ENCODE data around the gene ZNF106. TPM values are rescaled to one million over a fixed set of nuclear protein-coding genes. Genes with fewer than 3 reads are reported as not detected.

The ZNF106 gene
- total RNA-seq, 1 experiment from 2014 or later, result 61.4 TPM

GRCh38 chr15:42447599-42447998 lies 43.3 kb downstream of the ZNF106 start:
- no peaks in the 10 kb centered on the region for H3K4me1 Mint-ChIP-seq (ENCODE audit: insufficient read depth, unreplicated experiment)
- intact Hi-C loops (cut with micrococcal nuclease), result no loop called here
- POLR2A ChIA-PET, result no interaction called here
- DNase-seq (ENCODE audit: unreplicated experiment), result no peak
- CTCF ChIA-PET, result no interaction called here
- H3K27me3 Mint-ChIP-seq (ENCODE audit: insufficient read depth, unreplicated experiment), result no peaks in the 10 kb centered on the region
- TF ChIP-seq CTCF (IDR thresholded peaks at IDR 0.05; ENCODE audit: unreplicated experiment), result no peak
- H3K27ac Mint-ChIP-seq (ENCODE audit: low read depth, unreplicated experiment), result no peak overlapping the region
- no peaks in the 10 kb centered on the region for H3K9me3 Mint-ChIP-seq (ENCODE audit: unreplicated experiment)
- H3K4me3 Mint-ChIP-seq (ENCODE audit: unreplicated experiment), result no peak overlapping the region
- BruUV-seq (replicated peaks), result no TSS peak
- H3K36me3 Mint-ChIP-seq (ENCODE audit: insufficient read depth, unreplicated experiment), result peaks cover 74% of the 10 kb centered on the region

- Mint-ChIP-seq H3K9me3 (ENCODE audit: unreplicated experiment) (no peaks in the 10 kb centered on the region), H3K4me3 (ENCODE audit: unreplicated experiment) (no peak overlapping the region), H3K27ac (ENCODE audit: low read depth, unreplicated experiment) (no peak overlapping the region), H3K27me3 (ENCODE audit: insufficient read depth, unreplicated experiment) (no peaks in the 10 kb centered on the region), H3K4me1 (ENCODE audit: insufficient read depth, unreplicated experiment) (no peaks in the 10 kb centered on the region), H3K36me3 (ENCODE audit: insufficient read depth, unreplicated experiment) (peaks cover 74% of the 10 kb centered on the region)
- TF ChIP-seq CTCF (IDR thresholded peaks at IDR 0.05; ENCODE audit: unreplicated experiment), result no peak
- intact Hi-C loops (cut with micrococcal nuclease), result no loop called here
- no TSS peak for BruUV-seq (replicated peaks)
- DNase-seq (ENCODE audit: unreplicated experiment), result no peak
- CTCF ChIA-PET, result no interaction called here
- POLR2A ChIA-PET, result no interaction called here
Measured at GRCh38 chr15:42445551-42445950, 45.4 kb downstream of the ZNF106 start.

GRCh38 chr15:42444415-42445063 lies 46.4 kb downstream of the ZNF106 start:
- BruUV-seq (replicated peaks), result no TSS peak
- no peaks in the 10 kb centered on the region for H3K27me3 Mint-ChIP-seq (ENCODE audit: insufficient read depth, unreplicated experiment)
- intact Hi-C loops (cut with micrococcal nuclease), result no loop called here
- H3K27ac Mint-ChIP-seq (ENCODE audit: low read depth, unreplicated experiment), result no peak overlapping the region
- no peaks in the 10 kb centered on the region for H3K9me3 Mint-ChIP-seq (ENCODE audit: unreplicated experiment)
- DNase-seq (ENCODE audit: unreplicated experiment), result peak; percentile 8
- ChIA-PET POLR2A (no interaction called here), CTCF (no interaction called here)
- no peak overlapping the region for H3K4me3 Mint-ChIP-seq (ENCODE audit: unreplicated experiment)
- no peaks in the 10 kb centered on the region for H3K4me1 Mint-ChIP-seq (ENCODE audit: insufficient read depth, unreplicated experiment)
- H3K36me3 Mint-ChIP-seq (ENCODE audit: insufficient read depth, unreplicated experiment), result peaks cover 70% of the 10 kb centered on the region
- no peak for TF ChIP-seq CTCF (IDR thresholded peaks at IDR 0.05; ENCODE audit: unreplicated experiment)

- TF ChIP-seq CTCF (IDR thresholded peaks at IDR 0.05; ENCODE audit: unreplicated experiment), result no peak
- Mint-ChIP-seq H3K4me3 (ENCODE audit: unreplicated experiment) (no peak overlapping the region), H3K36me3 (ENCODE audit: insufficient read depth, unreplicated experiment) (peaks cover 76% of the 10 kb centered on the region), H3K9me3 (ENCODE audit: unreplicated experiment) (no peaks in the 10 kb centered on the region), H3K4me1 (ENCODE audit: insufficient read depth, unreplicated experiment) (no peaks in the 10 kb centered on the region), H3K27me3 (ENCODE audit: insufficient read depth, unreplicated experiment) (no peaks in the 10 kb centered on the region), H3K27ac (ENCODE audit: low read depth, unreplicated experiment) (peak overlapping the region; percentile 19)
- intact Hi-C loops (cut with micrococcal nuclease), result no loop called here
- no TSS peak for BruUV-seq (replicated peaks)
- peak; percentile 6 for DNase-seq (ENCODE audit: unreplicated experiment)
- ChIA-PET CTCF (no interaction called here), POLR2A (no interaction called here)
Measured at GRCh38 chr15:42427429-42428223, 63.3 kb downstream of the ZNF106 start.

Data from MCF 10A (cell line).